Stimulated activated CD4-positive, alpha-beta T cell treated with anti-CD3 and anti-CD28 coated beads, Interleukin-1b, Interleukin-23, amount 100 ng/mL, for 1 hour (primary cell): ENCODE results near the gene KIAA1671.

ENCODE experiments used
- DNase-seq, 2 donors: peaks; one replicate each; pipeline ENCODE4 v3.0.0-alpha.2; 2020; ENCODE audit warnings: low read depth in 2 of 2

Gene KIAA1671

DNA sequence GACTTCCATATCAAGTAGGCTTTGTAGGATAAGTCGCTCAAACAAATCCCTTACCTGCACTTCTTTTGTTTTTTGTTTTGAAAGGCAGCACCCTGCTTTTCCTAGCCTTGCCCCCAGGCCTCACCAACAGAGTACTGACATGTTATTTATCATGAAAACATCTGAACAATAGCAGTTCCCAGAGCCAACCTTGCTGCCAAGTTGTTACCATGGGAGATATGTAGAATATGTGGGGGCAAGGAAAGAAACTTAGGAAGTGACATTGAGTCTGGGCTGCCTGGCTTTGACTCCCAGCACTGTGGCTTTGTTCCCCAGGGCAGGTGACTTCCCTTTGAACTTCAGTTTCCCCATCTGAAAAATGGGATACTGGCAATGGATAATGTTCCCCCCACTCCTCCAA is 193.8 kb downstream of the KIAA1671 start:
- DNase-seq: no peak

DNA sequence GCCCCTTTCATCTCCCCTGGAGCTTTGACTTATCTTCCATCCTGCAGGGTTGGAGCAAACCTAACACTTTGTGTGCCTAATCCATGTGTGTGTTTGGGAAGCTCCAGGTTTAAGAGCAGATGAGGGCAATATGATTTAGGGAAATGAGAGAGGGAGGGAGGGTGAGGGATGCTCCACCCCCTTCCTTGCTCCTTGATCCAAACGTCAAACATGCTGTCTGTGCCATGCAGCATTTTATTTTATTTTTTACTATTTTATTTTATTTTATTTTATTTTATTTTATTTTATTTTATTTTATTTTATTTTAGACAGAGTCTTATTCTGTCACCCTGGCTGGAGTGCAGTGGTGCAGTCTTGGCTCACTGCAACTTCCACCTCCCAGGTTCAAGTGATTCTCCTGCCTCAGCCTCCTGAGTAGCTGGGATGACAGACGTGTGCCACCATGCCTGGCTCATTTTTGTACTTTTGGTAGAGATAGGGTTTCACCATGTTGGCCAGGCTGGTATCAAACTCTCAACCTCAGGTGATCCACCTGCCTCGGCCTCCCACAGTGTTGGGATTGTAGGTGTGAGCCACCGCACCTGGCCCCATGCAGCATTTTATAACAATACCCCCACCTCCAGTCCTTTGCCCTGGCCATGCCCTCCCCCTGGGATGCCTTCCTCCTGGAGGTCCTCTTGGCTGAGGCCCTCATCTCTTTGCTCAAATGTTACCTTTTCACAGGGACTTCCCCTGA is 194.6 kb downstream of the KIAA1671 start:
- no peak for DNase-seq

- no peak for DNase-seq
These were observed 195.1 kb downstream of the KIAA1671 start for GRCh38 chr22:25147642-25147928.

- DNase-seq: no peak
These were observed 195.7 kb downstream of the KIAA1671 start for GRCh38 chr22:25148149-25148691.

GRCh38 chr22:25149014-25149413 is 196.5 kb downstream of the KIAA1671 start:
- no peak for DNase-seq

- no peak for DNase-seq
These were observed 201.6 kb downstream of the KIAA1671 start for GRCh38 chr22:25153961-25154666.

DNA sequence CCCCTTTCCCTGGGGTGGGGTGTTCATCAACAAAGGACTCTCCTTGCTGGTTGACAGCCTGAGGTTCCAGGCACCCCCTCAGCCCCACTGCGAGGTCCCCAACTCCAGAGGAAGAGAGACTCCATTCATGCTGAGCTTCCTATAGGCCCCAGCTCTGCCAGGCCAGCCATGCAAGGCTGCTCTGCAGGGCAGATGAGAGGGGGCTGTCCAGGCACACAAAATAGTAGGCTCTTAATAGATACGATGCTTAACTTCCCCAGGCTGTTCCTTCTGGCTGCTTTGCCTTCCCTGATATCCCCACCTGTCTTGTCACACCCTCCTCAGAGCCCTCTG is 202.1 kb downstream of the KIAA1671 start:
- no peak for DNase-seq

DNA sequence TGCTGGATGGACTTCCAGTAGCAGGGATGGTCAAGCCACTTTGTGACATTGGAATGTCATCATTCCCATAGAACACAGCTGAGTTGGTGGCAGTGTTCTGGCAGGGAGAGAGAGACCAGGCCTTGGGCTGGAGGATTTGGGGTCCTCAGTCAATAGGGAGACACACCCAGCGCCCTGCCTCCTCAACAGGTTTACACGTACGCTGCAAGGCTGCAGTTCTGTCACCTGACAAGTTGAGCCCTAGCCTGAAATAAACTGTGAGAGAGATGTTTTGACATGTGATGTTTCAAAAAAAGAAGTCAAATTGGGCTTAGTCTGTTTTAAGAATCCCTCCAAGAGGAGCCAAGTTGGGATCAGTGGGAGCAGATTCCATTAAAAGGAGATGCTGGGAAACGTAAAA is 204.2 kb downstream of the KIAA1671 start:
- DNase-seq: no peak

- DNase-seq: no peak
These were observed 206.5 kb downstream of the KIAA1671 start for GRCh38 chr22:25159028-25159427.

- no peak for DNase-seq
These were observed 207.8 kb downstream of the KIAA1671 start for GRCh38 chr22:25160120-25160996.

DNA sequence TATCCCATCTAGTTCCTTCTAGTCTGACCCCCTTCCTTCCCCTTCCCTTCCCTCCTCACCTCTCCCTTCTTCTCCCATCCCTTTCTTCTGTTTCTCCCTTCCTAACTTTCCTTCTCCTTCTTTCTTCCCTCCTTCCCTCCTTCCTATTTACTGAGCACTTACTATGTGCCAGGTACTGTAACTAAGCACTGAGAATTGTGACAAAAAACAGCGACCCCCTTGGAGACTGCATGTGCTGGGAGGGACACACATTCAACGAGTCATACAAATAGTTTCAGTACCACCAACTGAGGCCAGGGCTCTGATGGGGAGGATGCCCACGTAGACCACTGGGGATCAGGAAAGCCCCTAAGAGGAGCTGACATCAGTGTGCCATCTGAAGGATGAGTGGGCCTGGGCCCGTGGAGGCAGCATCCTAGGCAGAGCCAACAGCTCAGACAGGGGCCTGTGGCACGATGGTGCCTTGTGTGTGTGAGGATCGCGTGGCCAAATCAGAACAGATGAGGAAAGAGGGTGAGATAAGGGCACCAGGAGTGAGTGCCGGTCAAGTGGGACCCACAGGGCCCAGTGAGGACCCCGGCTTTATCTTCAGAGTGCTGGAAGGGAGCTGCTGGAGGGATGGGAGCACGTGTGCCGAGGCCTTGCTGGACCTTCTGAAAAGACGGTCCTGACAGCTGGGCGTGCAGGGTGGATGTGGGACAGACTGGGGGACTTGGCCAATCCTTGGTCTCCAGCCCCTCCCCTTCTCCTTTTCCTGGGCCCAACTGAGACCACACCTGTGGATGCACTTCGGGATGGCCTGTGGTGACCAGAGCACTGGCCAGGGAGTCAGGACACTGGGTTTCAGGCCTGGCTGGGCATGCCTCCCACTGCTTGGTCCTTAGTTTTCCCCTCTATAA is 208.8 kb downstream of the KIAA1671 start:
- no peak for DNase-seq

DNA sequence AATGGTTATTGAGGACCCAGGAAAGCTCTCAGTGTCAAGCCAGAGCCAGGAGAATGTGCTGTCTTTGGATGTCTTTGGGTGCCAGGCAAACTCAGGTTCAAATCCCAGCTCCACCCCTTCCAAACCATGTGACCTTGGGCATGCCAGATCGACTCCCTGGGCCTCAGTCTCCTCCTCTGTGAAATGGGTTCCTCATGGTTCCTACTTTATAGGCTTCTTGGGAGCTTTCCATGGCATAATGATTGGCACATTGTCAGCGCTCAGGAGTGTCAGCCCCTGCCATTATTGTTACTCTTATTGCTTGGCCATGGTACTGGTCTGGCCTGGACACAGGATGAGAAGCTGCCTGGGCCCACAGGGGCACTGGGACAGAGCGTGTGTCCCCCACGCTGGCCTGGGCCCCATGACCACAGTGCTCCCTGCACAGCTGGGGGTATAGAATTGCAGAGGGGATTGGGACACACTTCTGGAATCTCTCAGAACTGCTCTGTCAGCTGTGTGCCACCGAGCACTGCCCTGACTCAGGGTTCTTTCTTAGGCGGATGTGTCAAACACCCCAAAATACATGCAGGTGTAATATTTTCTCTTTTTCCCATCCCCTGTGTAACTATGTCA is 209.5 kb downstream of the KIAA1671 start:
- DNase-seq: no peak

GRCh38 chr22:25162561-25162960 is 210.0 kb downstream of the KIAA1671 start:
- no peak for DNase-seq

DNA sequence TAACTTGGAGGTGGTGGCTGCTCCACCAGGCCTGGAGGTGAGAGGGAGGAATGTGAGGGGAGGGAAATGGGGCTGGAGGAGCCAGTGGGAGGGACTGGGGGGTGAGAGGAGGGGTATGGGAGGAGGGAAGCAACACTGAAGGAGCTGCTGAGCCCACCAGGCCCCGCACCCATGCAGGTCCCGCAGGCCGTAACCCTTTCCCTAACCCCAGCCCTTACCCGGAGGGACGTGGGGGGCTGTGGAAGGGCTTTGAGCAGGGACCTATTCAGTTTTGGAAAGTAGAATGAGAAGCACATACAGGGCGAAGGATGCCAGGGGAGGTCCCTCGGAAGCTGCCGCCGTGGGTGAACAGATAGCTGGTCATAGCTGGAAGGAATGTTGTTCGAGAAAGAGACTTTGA is 213.3 kb downstream of the KIAA1671 start:
- DNase-seq: no peak

GRCh38 chr22:25166266-25167040 is 213.9 kb downstream of the KIAA1671 start:
- DNase-seq: no peak

DNA sequence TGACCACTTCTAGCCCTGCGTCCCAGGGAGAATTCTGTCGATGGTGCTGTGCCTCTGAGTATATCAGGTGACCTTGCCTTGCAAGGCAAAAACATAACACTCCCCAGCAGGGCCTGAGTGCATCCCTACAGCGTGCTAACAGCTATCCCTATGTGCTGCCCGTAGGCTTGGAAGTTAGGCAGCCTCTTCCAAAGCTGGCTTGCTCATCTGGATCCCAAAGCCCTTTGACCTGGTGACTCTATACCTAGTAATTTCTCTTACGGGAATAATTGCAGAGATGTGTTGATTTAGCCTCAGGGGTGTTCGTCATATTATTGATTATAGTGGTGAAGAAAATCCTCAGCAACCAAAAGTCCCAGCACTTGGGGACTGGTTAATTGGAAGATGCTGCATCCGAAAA is 214.6 kb downstream of the KIAA1671 start:
- no peak for DNase-seq

DNA sequence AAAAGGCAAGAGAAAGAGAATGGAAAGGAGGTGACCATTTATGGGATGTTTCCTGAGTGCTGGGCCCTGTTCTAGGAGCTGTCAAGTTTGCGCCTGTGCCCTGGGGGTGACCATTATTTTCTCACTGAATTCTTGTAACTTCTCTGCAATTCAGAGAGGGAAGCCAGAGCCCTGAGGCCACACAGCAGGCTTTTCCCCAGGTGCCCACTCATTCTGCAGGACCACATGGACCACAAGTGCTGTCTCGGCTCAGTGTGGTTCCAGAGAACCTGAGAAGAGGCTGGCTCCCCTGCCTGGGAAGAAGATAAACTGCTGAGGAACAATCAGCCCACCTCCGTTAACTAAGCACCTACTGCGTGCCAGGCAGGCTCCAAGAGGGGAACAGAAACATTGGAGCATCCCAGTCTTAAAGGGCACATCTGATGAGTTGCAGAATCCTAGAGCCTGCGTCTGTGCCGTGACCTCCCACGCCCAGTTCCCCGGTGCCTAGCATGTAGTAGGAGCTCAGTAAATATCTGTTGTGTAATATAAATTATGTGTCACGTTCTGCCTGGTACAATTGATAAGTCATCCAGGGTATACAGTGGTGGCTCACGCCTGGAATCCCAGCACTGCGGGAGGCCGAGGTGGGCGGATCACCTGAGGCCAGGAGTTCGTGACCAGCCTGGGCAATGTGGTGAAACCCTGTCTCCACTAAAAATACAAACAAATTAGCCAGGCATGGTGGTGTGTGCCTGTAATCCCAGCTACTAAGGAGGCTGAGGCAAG is 215.5 kb downstream of the KIAA1671 start:
- DNase-seq: no peak

DNA sequence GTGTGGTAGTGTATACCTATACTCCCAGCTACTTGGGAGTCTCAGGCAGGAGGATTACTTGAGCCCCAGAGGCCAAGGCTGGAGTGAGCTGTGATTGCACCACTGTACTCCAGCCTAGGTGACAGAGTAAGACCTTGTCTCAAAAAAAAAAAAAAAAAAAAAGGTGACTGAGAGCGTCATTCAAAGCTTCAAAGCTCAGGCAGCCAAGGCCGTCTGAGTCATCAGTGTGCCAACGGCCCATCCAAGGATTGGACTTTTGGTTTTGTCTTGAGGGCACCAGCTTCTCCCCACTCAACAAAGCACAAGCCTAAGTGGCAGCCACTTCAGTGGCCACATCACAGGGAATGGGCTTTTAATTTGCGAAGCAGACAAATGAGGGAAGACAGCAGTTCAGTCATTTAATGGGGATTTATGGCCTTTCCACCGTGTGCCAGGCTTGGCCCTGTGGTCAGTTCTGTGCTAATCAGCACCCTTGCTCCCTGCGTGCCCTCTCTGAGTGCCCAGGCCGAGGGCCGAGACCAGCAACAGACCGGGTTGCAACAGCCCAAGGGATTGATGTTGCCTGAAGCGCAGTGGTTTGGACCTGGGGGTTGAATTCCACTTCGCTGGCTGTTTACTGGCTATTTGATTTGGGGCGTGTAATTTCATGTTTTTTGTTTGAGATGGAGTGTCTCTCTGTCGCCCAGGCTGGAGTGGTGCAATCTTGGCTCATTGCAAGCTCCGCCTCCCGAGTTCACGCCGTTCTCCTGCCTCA is 216.9 kb downstream of the KIAA1671 start:
- no peak for DNase-seq
